ENCODE measurements around the gene TRPC6. TPM values are rescaled to one million over a fixed set of nuclear protein-coding genes. Genes with fewer than 3 reads are reported as not detected.

TRPC6 gene
- total RNA-seq, 2 experiments from 2014 or later = not detected

GRCh38 chr11:101478587-101479369 lies 105.0 kb downstream of the TRPC6 start:
- intact Hi-C loops (cut with DNase I, micrococcal nuclease) = no loop called here
- DNase-seq (no peak), ATAC-seq (ENCODE audit: poor library complexity) (no peak)
- no peaks in the 10 kb centered on the region for H3K4me1 Mint-ChIP-seq (ENCODE audit: low read depth)
- no peaks in the 10 kb centered on the region for H3K9me3 Mint-ChIP-seq
- ChIA-PET POLR2A (no interaction called here), CTCF (no interaction called here)
- H3K27ac Mint-ChIP-seq = no peak overlapping the region
- Histone ChIP-seq H3K36me3 (ENCODE audit: insufficient read depth, low read length) (no peaks in the 10 kb centered on the region), H3K4me3 (ENCODE audit: low read length) (no peak overlapping the region), H3K27me3 (ENCODE audit: control insufficient read depth in 1 of 2, insufficient read depth in 2 of 2, low read length in 2 of 2) (no peaks in the 10 kb centered on the region), H3K27ac (ENCODE audit: low read depth in 1 of 2, low read length in 2 of 2) (no peak overlapping the region), H3K4me1 (ENCODE audit: insufficient read depth, low read length) (no peaks in the 10 kb centered on the region), H3K9me3 (ENCODE audit: control insufficient read depth in 1 of 2, insufficient read depth in 1 of 2, low read length in 2 of 2) (no peaks in the 10 kb centered on the region)
- H3K4me3 Mint-ChIP-seq = no peak overlapping the region
- H3K36me3 Mint-ChIP-seq (ENCODE audit: low read depth) = no peaks in the 10 kb centered on the region
- no peak for TF ChIP-seq CTCF (IDR thresholded peaks at IDR 0.05)
- no peaks in the 10 kb centered on the region for H3K27me3 Mint-ChIP-seq

- Histone ChIP-seq H3K4me3 (ENCODE audit: low read length) (no peak overlapping the region), H3K4me1 (ENCODE audit: insufficient read depth, low read length) (no peaks in the 10 kb centered on the region), H3K27ac (ENCODE audit: low read depth in 1 of 2, low read length in 2 of 2) (no peak overlapping the region), H3K27me3 (ENCODE audit: control insufficient read depth in 1 of 2, insufficient read depth in 2 of 2, low read length in 2 of 2) (no peaks in the 10 kb centered on the region), H3K36me3 (ENCODE audit: insufficient read depth, low read length) (no peaks in the 10 kb centered on the region), H3K9me3 (ENCODE audit: control insufficient read depth in 1 of 2, insufficient read depth in 1 of 2, low read length in 2 of 2) (no peaks in the 10 kb centered on the region)
- no peak for TF ChIP-seq CTCF (IDR thresholded peaks at IDR 0.05)
- no peak for ATAC-seq (ENCODE audit: poor library complexity)
- ChIA-PET CTCF (no interaction called here), POLR2A (no interaction called here)
- Mint-ChIP-seq H3K36me3 (ENCODE audit: low read depth) (no peaks in the 10 kb centered on the region), H3K4me1 (ENCODE audit: low read depth) (no peaks in the 10 kb centered on the region), H3K4me3 (no peak overlapping the region), H3K27me3 (no peaks in the 10 kb centered on the region), H3K27ac (no peak overlapping the region), H3K9me3 (no peaks in the 10 kb centered on the region)
- no peak for DNase-seq
- intact Hi-C loops (cut with DNase I, micrococcal nuclease) = no loop called here
Observed at GRCh38 chr11:101477926-101478325, 105.9 kb downstream of the TRPC6 start.

- Histone ChIP-seq H3K27ac (ENCODE audit: low read depth in 1 of 2, low read length in 2 of 2) (no peak overlapping the region), H3K4me1 (ENCODE audit: insufficient read depth, low read length) (no peaks in the 10 kb centered on the region), H3K36me3 (ENCODE audit: insufficient read depth, low read length) (no peaks in the 10 kb centered on the region), H3K4me3 (ENCODE audit: low read length) (no peak overlapping the region), H3K9me3 (ENCODE audit: control insufficient read depth in 1 of 2, insufficient read depth in 1 of 2, low read length in 2 of 2) (no peaks in the 10 kb centered on the region), H3K27me3 (ENCODE audit: control insufficient read depth in 1 of 2, insufficient read depth in 2 of 2, low read length in 2 of 2) (no peaks in the 10 kb centered on the region)
- ATAC-seq (ENCODE audit: poor library complexity) (no peak), DNase-seq (no peak)
- Mint-ChIP-seq H3K4me1 (ENCODE audit: low read depth) (no peaks in the 10 kb centered on the region), H3K9me3 (no peaks in the 10 kb centered on the region), H3K27ac (no peak overlapping the region), H3K36me3 (ENCODE audit: low read depth) (no peaks in the 10 kb centered on the region), H3K4me3 (no peak overlapping the region), H3K27me3 (no peaks in the 10 kb centered on the region)
- ChIA-PET CTCF (no interaction called here), POLR2A (no interaction called here)
- TF ChIP-seq CTCF (IDR thresholded peaks at IDR 0.05) = no peak
- intact Hi-C loops (cut with DNase I, micrococcal nuclease) = no loop called here
Observed at GRCh38 chr11:101476191-101476590, 107.6 kb downstream of the TRPC6 start.
